ENCODE results near the gene ONECUT1.

ONECUT1 gene

DNA sequence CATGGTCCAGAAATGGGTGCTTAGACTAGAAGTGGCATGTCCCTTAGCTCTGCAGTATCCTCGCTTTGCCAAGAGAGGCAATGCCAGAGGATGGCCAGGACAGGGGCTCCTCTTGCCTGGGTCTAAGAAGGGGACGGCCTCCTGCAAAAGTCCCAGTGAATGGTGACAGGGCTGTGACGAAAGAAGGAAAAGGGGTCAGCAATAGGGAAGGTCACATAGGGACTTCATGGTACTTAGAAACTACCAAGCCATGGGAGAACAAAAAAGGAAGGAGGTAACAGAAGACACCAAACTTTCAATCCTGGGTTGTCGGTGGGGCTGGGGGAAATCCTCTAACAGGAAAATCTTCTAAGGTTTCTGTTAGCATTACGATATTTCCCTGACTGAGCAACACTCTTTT, 74.7 kb downstream of the ONECUT1 start:
- DNase-seq (ENCODE audit: low read depth, low spot score), result no peak

DNA sequence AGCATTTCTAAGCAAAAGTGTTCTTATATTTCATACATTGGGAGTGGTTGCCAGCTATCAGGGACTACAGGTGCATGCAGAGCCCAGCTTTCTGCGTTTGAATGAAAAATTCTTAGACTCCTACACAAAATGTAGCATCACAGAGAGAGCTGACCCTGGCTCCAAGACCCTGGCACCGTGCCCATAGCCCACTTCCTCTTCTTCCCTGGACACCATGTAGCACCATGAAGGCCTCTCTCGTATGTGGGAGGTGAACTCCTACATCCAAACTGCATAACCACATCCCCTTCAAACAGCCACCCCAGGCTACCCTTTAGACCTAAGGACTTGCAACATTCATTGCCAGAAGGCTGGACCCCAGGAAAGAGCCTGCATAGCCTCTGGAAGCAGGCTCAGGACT, 75.2 kb downstream of the ONECUT1 start:
- in situ Hi-C loops (cut with HindIII; ENCODE audit: low sequenced_read_pairs), result no loop called here
- H3K4me3 ChIP-seq (ENCODE audit: low read depth, low read length), result no peak overlapping the region
- no peak for DNase-seq (ENCODE audit: low read depth, low spot score)
- TF ChIP-seq, protein P1, sequence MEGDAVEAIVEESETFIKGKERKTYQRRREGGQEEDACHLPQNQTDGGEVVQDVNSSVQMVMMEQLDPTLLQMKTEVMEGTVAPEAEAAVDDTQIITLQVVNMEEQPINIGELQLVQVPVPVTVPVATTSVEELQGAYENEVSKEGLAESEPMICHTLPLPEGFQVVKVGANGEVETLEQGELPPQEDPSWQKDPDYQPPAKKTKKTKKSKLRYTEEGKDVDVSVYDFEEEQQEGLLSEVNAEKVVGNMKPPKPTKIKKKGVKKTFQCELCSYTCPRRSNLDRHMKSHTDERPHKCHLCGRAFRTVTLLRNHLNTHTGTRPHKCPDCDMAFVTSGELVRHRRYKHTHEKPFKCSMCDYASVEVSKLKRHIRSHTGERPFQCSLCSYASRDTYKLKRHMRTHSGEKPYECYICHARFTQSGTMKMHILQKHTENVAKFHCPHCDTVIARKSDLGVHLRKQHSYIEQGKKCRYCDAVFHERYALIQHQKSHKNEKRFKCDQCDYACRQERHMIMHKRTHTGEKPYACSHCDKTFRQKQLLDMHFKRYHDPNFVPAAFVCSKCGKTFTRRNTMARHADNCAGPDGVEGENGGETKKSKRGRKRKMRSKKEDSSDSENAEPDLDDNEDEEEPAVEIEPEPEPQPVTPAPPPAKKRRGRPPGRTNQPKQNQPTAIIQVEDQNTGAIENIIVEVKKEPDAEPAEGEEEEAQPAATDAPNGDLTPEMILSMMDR (IDR thresholded peaks at IDR 0.05; ENCODE audit: low read depth, low read length), result no peak

More for the DNA sequence above, 74.7 kb downstream of the ONECUT1 start:
- H3K4me3 ChIP-seq (ENCODE audit: low read depth, low read length), result no peak overlapping the region
- in situ Hi-C loops (cut with HindIII; ENCODE audit: low sequenced_read_pairs), result no loop called here
- TF ChIP-seq, protein P1 (IDR thresholded peaks at IDR 0.05; ENCODE audit: low read depth, low read length), result no peak

DNA sequence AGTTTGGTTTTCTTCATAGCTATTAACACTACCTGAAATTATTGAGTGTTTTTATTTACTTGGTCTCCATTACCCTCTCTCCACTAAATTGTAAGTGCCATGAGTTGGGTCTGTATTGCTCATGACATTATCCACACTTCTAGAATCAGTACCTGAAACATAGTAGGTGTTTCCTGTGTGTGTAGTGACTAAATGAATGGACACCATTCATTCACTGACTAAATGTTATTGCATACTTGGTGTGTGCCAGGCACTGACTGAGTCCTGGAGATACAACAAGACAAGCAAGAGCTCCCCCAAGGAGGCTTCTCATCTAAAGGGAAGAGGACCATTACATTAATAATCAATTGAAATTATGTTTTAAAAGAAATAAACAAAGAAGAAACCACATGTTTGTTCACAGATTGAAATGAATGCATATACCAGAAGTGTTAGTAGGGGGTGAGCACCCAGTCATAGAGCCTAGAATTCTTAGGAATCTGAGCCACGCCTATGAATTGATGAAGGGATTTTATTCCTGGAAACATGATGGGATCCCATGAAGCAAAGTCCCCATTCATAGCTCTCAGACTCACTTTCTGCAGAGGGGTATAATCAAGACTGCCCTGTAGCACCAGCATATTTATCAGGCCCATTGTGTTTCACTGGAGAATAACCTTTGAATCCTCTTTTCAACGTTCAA, 79.3 kb downstream of the ONECUT1 start:
- TF ChIP-seq, protein P1 (IDR thresholded peaks at IDR 0.05; ENCODE audit: low read depth, low read length), result no peak
- DNase-seq (ENCODE audit: low read depth, low spot score), result no peak
- in situ Hi-C loops (cut with HindIII; ENCODE audit: low sequenced_read_pairs), result no loop called here
- no peak overlapping the region for H3K4me3 ChIP-seq (ENCODE audit: low read depth, low read length)

DNA sequence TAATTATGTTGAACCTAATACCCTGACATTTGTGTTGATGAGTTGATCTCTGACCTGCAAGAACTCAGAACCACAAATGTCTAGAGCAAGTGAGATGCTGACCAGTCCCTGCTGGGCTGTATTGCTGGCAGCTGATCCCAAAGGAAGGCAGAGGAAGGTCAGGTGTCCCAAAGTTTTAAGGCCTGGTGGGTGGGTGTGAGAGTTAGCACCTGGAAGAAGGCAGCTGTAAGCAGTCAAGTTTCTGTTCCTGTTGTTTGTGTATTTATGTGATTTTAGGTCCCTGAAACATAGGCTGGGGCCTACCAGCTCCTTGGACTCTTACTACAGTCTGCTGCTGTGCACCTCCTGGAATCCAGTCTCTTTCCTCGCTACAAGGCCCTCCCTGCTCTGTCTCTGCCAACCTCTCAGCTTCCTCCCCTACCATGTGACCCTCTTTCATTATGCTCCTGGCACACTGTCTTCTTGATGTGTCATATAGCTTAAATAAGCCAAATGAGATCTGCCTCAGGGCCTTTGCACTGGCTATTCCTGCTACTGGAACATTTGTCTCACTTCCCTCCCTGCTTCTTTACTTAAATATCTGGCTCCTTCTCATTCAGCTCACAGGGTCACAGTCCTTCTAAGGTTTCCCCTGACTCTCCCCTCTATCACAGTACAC, 80.0 kb downstream of the ONECUT1 start:
- no peak for DNase-seq (ENCODE audit: low read depth, low spot score)
- TF ChIP-seq, protein P1 (IDR thresholded peaks at IDR 0.05; ENCODE audit: low read depth, low read length), result no peak
- in situ Hi-C loops (cut with HindIII; ENCODE audit: low sequenced_read_pairs), result no loop called here
- no peak overlapping the region for H3K4me3 ChIP-seq (ENCODE audit: low read depth, low read length)

DNA sequence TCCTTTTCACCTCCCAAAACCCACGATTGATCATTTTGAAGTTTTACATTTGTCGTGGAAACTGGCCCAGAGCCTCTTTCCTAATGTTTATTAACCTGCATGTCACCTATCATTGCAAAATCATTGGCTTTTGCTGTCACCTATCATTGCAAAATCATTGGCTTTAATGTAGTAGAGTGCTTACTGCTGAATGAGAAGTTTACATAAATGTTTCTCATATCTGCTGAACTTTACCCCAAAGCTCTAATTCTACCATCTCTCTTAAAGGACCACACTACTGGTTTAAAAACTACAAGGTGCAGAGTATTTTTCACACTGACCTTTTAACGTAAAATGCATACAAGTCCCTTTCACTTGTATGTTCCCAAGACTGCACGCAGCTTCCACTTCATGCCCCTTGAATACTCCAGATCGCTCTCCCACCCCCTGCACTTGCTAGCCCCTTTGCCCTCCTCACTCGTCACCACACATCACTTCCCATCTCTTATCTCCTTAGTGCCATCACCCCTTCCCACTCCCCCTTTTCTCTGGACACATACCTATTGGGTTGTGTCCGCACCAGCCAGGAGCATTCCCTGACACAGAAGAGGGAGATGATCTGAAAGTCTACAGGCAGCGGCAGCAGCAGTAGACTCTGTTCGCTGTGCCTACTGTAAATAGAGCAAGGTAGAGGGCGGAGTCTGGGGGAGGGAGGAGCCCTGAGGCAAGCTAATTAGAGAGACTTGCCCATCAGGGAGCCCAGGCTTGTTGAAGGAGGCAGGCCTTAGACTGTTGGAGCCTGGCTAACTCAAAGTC, 80.8 kb downstream of the ONECUT1 start:
- in situ Hi-C loops (cut with HindIII; ENCODE audit: low sequenced_read_pairs), result no loop called here
- TF ChIP-seq, protein P1 (IDR thresholded peaks at IDR 0.05; ENCODE audit: low read depth, low read length), result no peak
- H3K4me3 ChIP-seq (ENCODE audit: low read depth, low read length), result no peak overlapping the region
- DNase-seq (ENCODE audit: low read depth, low spot score), result no peak

Measured in astrocyte of the spinal cord (primary cell).